ENCODE data around the gene ADPRHL1. TPM values are rescaled to one million over a fixed set of nuclear protein-coding genes. Genes with fewer than 3 reads are reported as not detected.

The ADPRHL1 gene
- total and polyA plus RNA-seq, 2 experiments from 2014 or later, result 1.0 to 1.1 TPM

- Histone ChIP-seq H3K27me3 (no peaks in the 10 kb centered on the region), H3K9me3 (ENCODE audit: low read depth) (no peaks in the 10 kb centered on the region), H3K9me2 (replicated peaks; ENCODE audit: insufficient read depth) (no peaks in the 10 kb centered on the region), H3K4me3 (no peak overlapping the region), H3K4me2 (no peak overlapping the region), H3K79me2 (no peaks in the 10 kb centered on the region), H3K36me3 (replicated peaks; ENCODE audit: insufficient read depth, low read depth) (no peaks in the 10 kb centered on the region), H4K20me1 (ENCODE audit: insufficient read depth, poor library complexity, severe bottlenecking) (no peaks in the 10 kb centered on the region), H3K27ac (no peak overlapping the region), H3K4me1 (ENCODE audit: insufficient read depth) (no peaks in the 10 kb centered on the region), H2AFZ (no peak overlapping the region)
- no peak for DNase-seq (ENCODE audit: low spot score)
- WGBS (ENCODE audit: low lambda C conversion rate, missing lambda C conversion rate), result 82% methylated on average over 12 of the region's 12 CpGs
- TF ChIP-seq EZH2 (IDR thresholded peaks at IDR 0.05; ENCODE audit: borderline replicate concordance) (no peak), CTCF (IDR thresholded peaks at IDR 0.05; ENCODE audit: poor library complexity) (no peak), EZH2phosphoT487 (IDR thresholded peaks at IDR 0.05; ENCODE audit: low read depth, severe bottlenecking, unreplicated experiment) (no peak)
These were observed 7.9 kb upstream of the ADPRHL1 start for GRCh38 chr13:113461022-113461751.

- WGBS (ENCODE audit: low lambda C conversion rate, missing lambda C conversion rate), result 98% methylated on average over 14 of the region's 14 CpGs
- TF ChIP-seq EZH2phosphoT487 (IDR thresholded peaks at IDR 0.05; ENCODE audit: low read depth, severe bottlenecking, unreplicated experiment), result no peak
- no peak for TF ChIP-seq EZH2 (IDR thresholded peaks at IDR 0.05; ENCODE audit: borderline replicate concordance)
- no peak for TF ChIP-seq CTCF (IDR thresholded peaks at IDR 0.05; ENCODE audit: poor library complexity)
- Histone ChIP-seq H3K27ac (no peak overlapping the region), H3K36me3 (replicated peaks; ENCODE audit: insufficient read depth, low read depth) (no peaks in the 10 kb centered on the region), H2AFZ (no peak overlapping the region), H3K9me2 (replicated peaks; ENCODE audit: insufficient read depth) (no peaks in the 10 kb centered on the region), H3K27me3 (no peaks in the 10 kb centered on the region), H3K4me1 (ENCODE audit: insufficient read depth) (no peaks in the 10 kb centered on the region), H3K9me3 (ENCODE audit: low read depth) (no peaks in the 10 kb centered on the region), H3K79me2 (no peaks in the 10 kb centered on the region), H3K4me3 (no peak overlapping the region), H3K4me2 (no peak overlapping the region), H4K20me1 (ENCODE audit: insufficient read depth, poor library complexity, severe bottlenecking) (no peaks in the 10 kb centered on the region)
- DNase-seq (ENCODE audit: low spot score), result no peak
These were observed 7.3 kb upstream of the ADPRHL1 start for GRCh38 chr13:113460599-113460998.

- H3K4me3 ChIP-seq, result no peak overlapping the region
- H3K79me2 ChIP-seq, result no peaks in the 10 kb centered on the region
- DNase-seq (ENCODE audit: low spot score), result no peak
- H3K9me2 ChIP-seq (replicated peaks; ENCODE audit: insufficient read depth), result no peaks in the 10 kb centered on the region
- no peaks in the 10 kb centered on the region for H3K36me3 ChIP-seq (replicated peaks; ENCODE audit: insufficient read depth, low read depth)
- H3K4me1 ChIP-seq (ENCODE audit: insufficient read depth), result no peaks in the 10 kb centered on the region
- H3K27ac ChIP-seq, result no peak overlapping the region
- 98% methylated on average over 14 of the region's 14 CpGs for WGBS (ENCODE audit: low lambda C conversion rate, missing lambda C conversion rate)
- no peaks in the 10 kb centered on the region for H4K20me1 ChIP-seq (ENCODE audit: insufficient read depth, poor library complexity, severe bottlenecking)
- no peaks in the 10 kb centered on the region for H3K9me3 ChIP-seq (ENCODE audit: low read depth)
- no peak overlapping the region for H3K4me2 ChIP-seq
- H3K27me3 ChIP-seq, result no peaks in the 10 kb centered on the region
- H2AFZ ChIP-seq, result no peak overlapping the region
- TF ChIP-seq EZH2phosphoT487 (IDR thresholded peaks at IDR 0.05; ENCODE audit: low read depth, severe bottlenecking, unreplicated experiment) (no peak), EZH2 (IDR thresholded peaks at IDR 0.05; ENCODE audit: borderline replicate concordance) (no peak), CTCF (IDR thresholded peaks at IDR 0.05; ENCODE audit: poor library complexity) (no peak)
These were observed 6.8 kb upstream of the ADPRHL1 start for GRCh38 chr13:113460064-113460555.
